D721Med (cell line): ENCODE measurements around the gene BNIP3.

Experiments
- DNase-seq: peaks from one replicate; pipeline ENCODE4 v3.0.0; 2011; ENCODE audit warnings: low spot score; ENCODE audit not compliant: insufficient read length
- FAIRE-seq: peaks from 2 replicates; lab custom pipeline; 2011; peaks lifted over from hg19 to GRCh38; lab: Jason Lieb, UNC
- TF ChIP-seq, protein P1 (sequence below): IDR thresholded peaks from 2 replicates; pipeline ENCODE4 v1.5.1; 2012; ENCODE audit warnings: mild to moderate bottlenecking, control low read depth; ENCODE audit not compliant: insufficient read depth; ENCODE audit errors: missing control alignments

The BNIP3 gene

DNA sequence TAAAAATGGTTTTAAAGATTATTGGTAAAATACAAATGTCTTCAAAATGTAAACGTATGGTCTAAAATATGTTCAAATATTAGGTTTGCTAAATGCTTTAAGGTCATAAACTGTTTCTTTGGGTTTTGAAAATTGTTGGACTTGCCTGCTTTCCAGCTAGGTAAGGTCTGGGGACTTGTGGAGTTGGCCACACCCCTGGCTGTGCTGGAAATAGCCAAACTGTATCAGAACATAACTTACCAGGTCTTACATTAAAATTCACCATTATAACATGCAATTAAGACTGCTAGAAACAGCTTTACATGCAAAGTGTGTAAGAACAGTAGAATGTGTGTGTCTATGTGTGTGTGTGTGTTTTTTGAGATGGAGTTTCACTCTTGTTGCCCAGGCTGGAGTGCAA lies 29.7 kb upstream of the BNIP3 start:
- DNase-seq (no peak), FAIRE-seq (no peak)

DNA sequence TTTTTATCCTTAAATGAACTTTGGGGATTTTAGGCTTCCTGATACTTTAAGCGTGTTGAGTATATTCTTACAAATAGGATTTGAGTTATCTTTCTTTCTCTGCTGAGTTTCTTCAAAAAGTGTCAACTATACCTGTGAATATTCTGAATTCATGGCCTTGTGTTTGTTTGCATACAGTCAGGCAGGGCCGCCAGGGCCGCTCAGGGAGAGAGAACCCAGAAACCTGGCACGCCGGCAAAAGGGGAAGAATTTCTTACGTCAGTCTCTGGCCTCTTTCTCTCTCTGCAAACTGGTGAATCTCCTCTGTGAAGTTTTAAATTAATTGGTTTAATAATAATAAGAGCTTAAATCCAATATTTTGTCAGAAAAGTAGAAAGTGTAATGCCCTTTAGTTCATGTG lies 29.3 kb upstream of the BNIP3 start:
- TF ChIP-seq, protein P1, sequence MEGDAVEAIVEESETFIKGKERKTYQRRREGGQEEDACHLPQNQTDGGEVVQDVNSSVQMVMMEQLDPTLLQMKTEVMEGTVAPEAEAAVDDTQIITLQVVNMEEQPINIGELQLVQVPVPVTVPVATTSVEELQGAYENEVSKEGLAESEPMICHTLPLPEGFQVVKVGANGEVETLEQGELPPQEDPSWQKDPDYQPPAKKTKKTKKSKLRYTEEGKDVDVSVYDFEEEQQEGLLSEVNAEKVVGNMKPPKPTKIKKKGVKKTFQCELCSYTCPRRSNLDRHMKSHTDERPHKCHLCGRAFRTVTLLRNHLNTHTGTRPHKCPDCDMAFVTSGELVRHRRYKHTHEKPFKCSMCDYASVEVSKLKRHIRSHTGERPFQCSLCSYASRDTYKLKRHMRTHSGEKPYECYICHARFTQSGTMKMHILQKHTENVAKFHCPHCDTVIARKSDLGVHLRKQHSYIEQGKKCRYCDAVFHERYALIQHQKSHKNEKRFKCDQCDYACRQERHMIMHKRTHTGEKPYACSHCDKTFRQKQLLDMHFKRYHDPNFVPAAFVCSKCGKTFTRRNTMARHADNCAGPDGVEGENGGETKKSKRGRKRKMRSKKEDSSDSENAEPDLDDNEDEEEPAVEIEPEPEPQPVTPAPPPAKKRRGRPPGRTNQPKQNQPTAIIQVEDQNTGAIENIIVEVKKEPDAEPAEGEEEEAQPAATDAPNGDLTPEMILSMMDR: no peak
- FAIRE-seq (no peak), DNase-seq (no peak)

More for the DNA sequence above, 29.7 kb upstream of the BNIP3 start:
- TF ChIP-seq, protein P1: no peak

DNA sequence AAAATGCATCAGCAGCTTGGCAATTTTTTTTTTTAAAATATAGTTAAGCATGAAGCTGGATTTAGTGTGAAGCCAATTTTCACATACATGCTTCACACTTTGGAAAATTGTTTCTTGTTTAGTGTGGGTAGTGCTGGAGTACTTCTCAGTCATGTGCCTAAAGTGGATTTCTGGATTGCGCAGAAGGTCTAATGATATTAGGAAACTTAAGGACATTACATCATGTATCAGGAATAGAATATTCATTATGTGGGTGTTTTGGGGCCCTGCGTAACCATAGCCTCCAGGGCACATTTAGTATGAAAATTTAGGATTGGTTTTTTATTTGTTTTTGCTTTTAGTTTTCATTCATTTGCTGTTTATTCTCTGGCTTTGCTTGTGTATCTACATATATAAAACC lies 28.8 kb upstream of the BNIP3 start:
- no peak for DNase-seq
- no peak for FAIRE-seq
- TF ChIP-seq, protein P1: no peak

DNA sequence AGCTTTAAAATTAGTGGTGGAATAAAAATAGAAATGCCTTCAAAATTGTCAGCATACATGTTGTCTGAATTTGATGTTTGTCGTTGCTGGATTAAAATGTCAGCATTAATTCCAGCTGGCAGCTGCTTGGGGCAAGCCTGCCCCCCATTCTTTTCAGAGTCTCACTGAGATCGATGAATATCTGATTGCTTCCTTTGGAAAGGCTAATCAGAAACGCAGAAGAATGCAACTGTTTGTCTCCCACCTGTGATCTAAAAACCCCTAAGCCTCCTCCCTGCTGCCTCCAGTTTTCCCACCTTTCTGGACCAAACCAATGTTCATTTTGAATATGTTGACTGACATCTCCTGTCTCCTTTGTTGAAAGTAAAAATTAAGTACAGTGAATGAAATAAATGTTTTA lies 27.9 kb upstream of the BNIP3 start:
- DNase-seq (no peak), FAIRE-seq (no peak)
- TF ChIP-seq, protein P1: no peak

DNA sequence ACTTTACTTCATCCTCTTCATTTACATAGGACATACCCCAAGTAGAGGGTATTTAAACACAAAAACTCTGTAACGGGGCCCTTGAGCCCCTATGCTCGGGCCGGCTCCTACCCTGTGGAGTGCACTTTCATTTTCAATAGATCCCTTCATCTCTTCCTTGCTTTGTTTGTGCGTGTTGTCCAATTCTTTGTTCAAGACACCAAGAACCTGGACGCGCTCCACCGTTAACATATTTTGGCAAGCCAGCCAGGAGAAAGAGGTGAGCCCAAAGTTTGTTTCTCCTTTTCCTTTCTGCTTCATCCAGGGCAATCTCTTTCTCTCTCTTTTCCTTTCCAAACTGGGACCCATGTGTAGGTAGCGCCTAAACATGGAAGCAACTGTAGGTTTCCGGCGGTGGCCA lies 26.0 kb upstream of the BNIP3 start:
- no peak for DNase-seq
- TF ChIP-seq, protein P1: no peak
- no peak for FAIRE-seq

DNA sequence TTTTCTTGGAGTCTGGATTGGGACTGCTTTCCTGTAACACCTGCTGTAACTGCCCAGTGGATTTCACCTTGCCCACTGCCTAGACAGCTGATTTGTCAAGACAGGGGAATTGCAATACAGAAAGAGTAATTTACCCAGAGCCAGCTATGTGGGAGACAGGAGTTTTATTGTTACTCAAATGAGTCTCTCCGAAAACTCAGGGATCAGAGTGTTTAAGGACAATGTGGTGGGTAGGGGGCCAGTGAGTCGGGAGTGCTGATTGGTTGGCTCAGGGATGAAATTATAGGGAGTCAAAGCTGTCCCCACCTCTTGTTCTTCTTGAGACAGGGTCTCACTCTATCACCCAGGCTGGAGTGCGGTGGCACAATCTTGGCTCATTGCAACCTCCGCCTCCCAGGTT lies 25.2 kb upstream of the BNIP3 start:
- FAIRE-seq (no peak), DNase-seq (no peak)
- TF ChIP-seq, protein P1: no peak

DNA sequence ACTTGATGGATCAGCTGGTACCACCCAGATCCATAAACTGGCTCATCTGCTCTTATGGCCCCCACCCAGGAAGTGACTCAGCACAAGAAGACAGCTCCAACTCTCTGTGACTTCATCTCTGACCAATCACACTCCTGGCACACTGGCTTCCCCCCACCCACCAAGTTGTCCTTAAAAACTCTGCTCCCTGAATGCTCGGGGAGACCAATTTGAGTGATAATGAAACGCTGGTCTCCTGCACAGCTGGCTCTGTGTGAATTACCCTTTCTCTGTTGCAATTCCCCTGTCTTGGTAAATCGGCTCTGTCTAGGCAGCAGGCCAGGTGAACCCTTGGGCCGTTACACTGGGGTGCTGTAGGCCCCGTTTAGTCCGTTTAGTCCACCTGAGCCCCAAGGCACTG lies 23.4 kb upstream of the BNIP3 start:
- TF ChIP-seq, protein P1: no peak
- no peak for FAIRE-seq

More for the DNA sequence above, 23.4 kb upstream of the BNIP3 start:
- DNase-seq: no peak
